NCI-H1105 (cell line): Measurements from ENCODE around the gene LRRFIP1.
"Not testable (repeated sequence)": the region's sequence is repeated elsewhere in the genome, so short reads cannot be mapped to it uniquely, and the experiment has no call there.

Experiments
- DNase-seq: peaks from one replicate; lab custom pipeline; 2025; lab: John Stamatoyannopoulos, UW

LRRFIP1 gene

GRCh38 chr2:237688541-237688940, 61.2 kb downstream of the LRRFIP1 start:
- not testable (repeated sequence) for DNase-seq

DNA sequence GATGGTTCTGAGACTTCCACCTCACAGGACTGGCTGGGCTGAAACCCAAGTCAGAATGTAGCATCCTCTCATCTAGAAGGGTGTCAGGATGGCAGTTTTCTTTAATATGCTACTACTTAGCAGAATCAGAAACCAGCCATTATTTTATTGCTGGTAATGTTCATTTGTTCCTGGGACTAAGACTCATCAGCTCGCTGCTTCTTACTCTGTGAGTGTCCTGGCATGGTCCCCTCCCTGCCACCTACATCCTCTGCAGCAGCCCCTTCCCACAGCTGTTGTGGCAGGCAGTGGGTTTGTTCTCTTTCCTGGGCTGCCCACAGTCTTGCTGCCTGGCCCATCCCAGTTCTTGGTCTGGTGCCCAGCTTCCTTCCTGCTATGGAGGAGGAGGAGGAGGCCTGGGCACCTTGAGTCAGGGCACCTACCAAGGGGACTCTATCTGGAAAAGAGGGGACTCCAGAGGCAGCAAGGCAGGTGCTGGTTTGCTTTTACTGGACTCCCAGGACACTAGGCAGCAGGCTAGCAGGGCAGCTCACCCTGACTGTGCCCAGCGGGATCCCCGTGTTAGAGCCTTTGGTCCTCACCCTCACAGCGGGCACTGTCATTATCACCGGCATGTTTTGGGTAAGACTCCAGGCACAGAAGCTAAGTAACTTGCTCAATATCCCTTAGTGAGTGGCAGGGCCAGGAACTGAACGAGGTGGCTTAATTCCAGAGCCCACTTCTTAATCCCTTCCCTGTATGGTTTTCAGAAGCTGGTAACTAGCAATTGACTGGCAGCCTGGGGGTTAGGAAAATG, 62.1 kb downstream of the LRRFIP1 start:
- DNase-seq = no peak

DNA sequence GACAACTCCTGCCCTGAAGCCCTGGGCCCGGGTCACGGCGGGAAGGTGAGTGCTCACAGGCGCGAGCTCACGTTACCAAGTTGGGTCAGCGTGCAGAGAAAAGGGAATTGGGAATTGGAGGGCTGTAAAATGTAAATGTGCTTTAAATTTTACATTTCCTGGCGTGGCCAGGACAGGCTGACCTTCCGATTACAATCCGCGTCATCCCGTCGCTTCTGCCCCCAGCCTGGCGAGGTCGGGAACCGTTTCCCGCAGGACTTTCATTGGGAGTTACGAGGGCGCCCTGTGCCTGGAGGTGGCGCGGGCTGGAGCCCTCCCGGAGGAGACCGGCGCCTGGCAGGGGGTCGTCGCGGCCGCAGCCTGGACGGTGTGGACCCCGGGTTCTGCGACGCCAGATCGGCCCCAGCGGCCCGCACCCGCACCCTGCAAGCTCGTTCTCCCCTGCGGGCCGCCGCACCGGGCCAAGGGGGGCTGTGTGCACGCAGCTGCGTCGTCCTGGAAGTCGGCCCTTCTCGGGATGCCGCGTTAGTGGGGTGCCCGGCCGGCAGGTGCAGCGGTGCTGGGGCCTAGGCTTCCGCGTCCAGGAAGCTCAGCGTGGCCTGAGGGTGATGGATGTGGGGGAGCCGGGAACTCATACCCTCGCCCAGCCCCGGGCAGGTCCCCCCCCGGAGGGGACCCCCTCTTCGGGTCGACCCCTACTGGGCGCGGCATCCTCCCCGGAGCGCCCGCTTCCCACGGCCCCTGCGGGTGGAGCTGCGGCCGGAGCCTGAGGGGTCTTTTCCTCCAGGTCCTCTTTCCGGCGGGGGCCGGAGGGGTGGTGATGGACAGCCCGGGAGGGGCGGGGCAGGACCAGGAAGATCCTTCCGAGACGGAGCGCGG, 63.9 kb downstream of the LRRFIP1 start:
- DNase-seq = no peak

- peak; percentile 67 for DNase-seq
Observed at GRCh38 chr2:237691908-237692600, 64.7 kb downstream of the LRRFIP1 start.

DNA sequence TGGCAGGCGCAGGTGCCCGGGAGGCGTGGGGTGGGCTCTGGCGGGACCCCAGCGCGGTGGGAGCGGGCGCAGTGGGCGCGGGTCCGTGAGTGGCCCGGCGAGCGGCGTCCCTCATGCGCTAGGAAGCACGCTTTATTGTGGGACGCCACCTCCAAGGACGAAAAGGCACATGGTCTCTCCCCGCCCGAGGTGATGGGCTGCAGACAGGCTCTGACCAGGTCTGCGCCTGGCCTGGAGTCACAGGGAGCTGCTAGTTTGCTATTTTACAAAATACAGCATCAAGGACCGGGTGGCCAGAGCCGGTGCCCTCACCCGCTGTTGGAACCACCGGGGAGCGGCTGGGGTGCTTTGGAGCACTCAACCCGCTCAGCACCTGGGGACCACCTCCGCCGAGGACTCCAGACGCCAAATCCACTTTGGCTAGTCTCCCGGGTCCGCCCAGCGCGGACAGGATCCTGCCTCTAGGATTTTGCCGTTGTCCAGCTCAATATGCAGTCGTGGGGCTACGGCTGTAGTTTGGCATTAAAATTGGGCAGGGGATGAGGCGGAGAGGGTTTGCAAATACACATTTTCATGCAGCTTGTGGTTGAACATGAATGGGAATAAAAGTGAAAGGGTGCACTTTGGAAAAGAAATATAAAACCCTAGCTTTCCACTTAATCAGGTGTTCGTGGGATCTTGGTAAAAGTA, 65.4 kb downstream of the LRRFIP1 start:
- no peak for DNase-seq

DNA sequence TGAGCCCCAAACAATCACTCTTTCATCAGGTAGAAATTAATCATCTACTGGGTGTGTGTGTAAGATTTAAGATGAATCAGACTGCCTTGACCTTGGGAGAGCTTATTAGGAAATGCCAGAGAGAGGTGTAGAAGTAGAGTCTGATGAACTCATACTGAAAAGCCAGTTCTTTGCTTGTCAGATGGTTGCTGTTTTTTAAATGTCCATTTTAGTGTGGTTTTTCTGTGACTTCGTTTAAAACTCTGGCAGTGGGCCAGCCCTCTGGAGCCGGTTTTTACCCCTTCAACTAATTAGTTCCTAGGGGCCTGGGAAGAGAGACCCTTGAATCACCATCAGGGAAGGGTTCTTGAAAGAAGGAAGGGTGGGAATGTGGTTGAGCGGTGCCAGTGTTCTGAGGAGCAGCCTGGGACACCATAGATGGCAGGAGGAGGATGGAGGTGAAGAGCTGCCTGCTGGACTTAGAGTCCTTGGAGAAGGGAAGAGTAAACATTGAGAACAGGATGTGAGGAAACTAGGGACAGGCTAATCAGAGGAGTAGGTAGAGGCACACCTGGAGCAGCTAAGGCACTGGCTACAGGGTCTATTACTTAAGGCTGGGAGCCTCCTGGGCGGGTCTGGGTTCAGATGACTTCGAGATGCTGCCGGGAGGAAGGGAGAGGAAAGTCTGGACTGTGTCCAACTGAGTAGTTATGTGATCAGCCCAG, 66.1 kb downstream of the LRRFIP1 start:
- DNase-seq = no peak

- no peak for DNase-seq
Observed at GRCh38 chr2:237694415-237695194, 67.2 kb downstream of the LRRFIP1 start.

GRCh38 chr2:237695201-237695780, 67.9 kb downstream of the LRRFIP1 start:
- no peak for DNase-seq

DNA sequence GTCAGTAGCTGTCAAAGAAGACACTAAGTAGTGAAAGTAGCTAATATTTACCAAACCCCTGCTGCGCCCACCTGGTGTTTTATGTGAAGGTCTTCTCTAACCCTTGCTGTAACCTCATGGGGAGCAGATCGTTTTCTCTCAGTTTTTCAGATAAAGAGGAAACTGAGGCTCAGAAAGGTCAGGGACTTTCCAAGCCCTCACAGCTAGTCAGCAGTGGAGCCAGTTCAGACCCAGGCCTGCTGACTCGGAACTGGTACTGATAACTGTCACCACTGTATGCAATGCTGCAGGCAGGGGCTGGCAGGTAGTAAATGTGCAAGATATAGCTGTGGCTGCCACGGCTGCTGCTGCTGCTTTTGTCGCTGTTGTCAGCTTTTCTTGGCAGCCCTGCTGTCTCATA, 69.1 kb downstream of the LRRFIP1 start:
- DNase-seq = no peak

DNA sequence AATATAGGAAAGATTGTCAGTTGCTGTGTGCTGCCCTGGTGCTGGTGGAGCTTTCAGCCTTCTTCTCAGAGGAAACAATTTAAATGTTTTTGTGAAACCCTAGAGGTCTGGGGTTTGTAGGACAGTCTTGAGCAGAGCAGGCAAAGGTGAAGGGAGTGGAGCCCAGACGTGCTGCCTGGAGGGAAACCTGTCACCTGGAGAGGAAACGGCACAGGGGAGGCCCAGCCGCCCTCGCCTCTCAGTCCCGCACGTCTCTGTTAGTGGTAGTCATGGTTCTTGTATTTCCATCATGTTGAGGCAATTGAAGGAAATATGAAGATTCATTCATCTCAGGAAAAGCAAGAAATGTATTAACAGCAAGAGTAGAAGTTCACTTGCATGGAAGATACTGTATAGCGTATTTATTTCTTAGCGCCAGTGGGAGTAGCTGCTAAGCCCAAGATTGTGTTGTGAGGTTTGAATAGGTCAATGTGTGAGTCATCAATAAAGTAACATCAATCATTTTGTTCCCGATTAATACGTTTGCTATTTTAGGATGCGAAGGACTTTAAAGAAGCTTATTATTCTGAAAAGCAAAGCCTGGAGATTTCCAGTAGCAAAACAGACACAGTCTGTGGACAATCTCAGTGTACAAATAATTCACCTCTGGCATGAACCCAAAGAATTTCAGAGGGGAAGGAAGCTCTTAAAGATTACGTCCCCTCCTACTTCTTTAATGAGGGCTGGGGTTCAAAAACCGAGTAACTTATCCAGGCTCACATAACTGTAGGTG, 70.4 kb downstream of the LRRFIP1 start:
- no peak for DNase-seq

DNA sequence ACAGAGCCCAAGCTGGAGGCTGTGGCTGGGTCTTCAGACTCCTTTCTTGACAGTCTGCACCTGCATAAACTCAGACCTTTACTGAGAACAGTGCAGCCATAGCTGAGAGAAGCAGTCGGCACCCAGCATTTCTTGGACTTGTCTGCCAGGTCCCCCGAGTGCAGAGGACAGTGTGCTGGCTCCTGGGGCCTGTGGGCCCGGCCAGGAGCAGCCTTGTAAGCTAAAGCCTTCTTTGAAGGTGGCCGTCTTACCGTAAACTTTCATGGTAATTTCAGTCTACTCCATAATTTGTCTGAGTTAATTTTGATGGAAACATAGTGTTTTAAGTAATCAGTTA, 70.9 kb downstream of the LRRFIP1 start:
- DNase-seq = no peak

DNA sequence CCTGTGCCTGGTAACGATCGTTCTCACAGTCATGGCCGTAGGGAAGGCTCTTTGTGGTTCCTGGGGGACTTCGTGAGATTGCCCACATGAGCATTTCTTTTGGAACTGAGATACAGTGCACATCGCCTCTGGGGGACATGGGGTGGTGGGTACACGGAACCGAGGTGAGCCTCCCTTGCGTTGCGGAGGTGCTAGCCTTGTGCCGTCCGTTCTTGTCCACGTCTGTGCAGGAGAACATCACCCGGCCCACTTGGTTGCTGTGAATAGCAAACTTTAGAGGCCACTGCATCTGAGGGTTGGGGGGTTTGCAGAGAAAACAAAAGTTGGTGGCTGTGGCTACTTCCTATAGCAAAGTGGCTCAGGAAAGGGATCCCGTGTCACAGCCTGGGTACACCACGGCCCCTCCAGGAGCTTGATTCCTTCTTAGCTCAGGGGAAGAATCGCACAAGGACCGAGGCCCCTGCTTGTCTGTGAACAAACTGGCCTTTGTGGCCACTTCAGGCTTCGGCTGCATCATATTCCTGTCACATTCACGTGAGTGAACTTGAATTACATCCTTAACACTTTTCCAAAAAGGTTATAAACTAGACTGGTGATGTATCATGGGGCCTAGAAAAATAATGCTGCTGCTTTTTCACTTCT, 72.6 kb downstream of the LRRFIP1 start:
- no peak for DNase-seq

GRCh38 chr2:237700512-237701032, 73.2 kb downstream of the LRRFIP1 start:
- DNase-seq = no peak

- DNase-seq = no peak
Observed at GRCh38 chr2:237701033-237701858, 73.9 kb downstream of the LRRFIP1 start.

DNA sequence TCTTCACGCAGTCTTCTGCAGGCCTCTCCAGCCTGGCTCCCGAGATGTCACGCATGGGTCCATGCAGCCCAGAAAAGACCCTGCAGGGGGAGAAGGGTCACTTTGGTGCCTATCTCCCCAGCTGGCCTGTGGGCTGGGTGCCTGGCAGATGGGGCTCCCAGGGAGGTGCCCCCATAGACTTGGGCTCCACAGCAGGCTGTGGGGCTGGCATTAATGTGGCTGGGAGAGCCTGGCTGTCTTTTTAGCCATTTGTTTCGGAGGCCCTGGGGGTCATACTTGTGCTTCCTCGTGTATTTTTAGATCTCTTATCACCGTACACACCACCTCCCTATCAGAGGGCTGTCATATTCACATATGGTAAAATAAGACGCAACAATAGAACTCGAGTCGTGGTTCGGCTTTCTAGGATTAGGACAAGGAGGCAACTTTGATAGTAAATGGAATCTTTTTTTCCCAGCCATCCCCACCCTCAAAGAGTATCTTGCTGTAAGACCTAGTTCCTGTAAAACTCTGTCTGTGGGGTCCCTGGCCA, 74.5 kb downstream of the LRRFIP1 start:
- DNase-seq = no peak

DNA sequence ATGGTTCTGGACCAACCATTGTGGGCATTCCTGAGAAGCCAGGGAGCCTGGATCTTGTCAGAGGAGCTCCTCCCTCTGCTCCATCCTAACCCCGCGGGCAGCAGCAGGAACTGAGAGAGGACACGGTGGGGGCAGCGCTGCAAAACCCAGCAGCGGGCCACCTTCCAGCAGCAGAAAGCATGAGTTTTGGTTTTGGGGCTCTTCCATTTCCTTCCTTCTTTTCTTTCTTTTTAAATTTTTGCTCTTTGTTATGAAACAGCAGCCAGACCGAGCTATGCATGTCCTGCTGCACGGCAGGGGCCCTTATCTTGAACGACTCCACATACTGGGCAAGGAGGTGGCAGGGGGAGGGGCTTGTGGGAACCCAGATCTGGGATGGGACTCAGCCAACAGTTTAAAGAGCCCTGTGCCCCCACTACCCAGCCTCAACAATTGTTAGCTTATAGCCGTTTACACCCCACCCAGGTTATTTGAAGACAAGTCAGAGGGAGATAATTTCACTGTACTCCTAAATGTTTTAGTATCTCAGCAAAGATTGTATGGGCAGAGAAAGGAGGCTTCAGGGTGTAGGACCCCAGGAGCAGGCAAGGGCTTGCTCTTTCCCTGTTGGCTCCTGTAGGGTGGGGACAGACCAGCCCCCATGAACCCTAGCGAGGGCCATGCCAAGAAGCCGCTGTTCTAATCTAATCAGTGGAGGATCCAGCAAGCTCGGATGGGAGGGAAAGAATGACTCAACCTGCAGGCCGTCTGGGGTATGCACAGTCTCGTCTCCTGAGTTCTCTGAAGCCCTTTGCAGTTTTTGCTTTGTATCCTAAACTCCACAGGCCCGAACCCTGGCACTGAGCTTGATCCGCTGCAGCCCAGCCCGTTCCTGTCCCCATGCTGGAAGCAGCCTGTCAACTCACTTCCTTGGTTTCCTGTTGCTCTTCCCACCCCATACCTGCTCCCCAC, 75.3 kb downstream of the LRRFIP1 start:
- no peak for DNase-seq
